Measurements from ENCODE around the gene NFE2L2.
"Not testable (repeated sequence)": the region's sequence is repeated elsewhere in the genome, so short reads cannot be mapped to it uniquely, and the experiment has no call there.

The NFE2L2 gene

DNA sequence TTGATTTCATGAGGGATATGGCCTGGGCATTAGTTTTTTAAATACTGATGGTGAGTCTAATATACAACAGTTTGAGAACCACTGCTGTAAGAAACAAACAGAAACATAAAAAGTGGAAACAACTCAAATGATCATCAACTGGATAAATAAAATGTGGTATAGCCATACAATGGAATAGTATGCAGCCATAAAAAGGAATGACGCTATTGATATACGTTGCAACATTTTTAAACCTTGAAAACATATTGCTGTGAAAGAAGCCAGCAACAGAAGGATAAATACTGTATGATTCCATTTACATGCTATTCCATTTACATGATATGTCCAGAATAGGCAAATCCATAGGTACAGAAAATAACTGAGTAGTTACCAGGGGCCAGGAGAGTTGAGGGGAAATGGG lies 6.5 kb downstream of the NFE2L2 start:
- DNase-seq (ENCODE audit: low read depth in 2 of 2, low spot score in 1 of 2) = no peak

DNA sequence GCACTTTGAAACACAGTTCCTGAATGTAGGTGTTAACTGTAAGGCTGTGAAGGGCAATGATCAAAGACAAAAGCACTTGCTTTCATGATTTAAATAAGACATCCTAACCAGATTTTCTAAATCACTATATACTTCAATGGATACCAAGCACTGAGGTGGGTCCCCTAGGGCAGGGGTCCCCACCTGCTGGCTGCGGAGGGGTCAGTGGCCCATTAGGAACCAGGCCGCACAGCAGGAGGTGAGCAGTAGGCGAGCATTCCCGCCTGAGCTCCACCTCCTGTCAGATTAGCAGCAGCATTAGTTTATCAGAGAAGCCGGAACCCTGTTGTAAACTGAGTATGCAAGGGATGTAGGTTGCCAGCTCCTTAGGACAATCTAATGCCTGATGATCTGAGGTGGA lies 7.1 kb downstream of the NFE2L2 start:
- no peak for DNase-seq (ENCODE audit: low read depth in 2 of 2, low spot score in 1 of 2)

GRCh38 chr2:177256695-177257094 lies 7.8 kb downstream of the NFE2L2 start:
- DNase-seq (ENCODE audit: low read depth in 2 of 2, low spot score in 1 of 2) = no peak

GRCh38 chr2:177256026-177256425 lies 8.5 kb downstream of the NFE2L2 start:
- DNase-seq (ENCODE audit: low read depth in 2 of 2, low spot score in 1 of 2) = no peak

DNA sequence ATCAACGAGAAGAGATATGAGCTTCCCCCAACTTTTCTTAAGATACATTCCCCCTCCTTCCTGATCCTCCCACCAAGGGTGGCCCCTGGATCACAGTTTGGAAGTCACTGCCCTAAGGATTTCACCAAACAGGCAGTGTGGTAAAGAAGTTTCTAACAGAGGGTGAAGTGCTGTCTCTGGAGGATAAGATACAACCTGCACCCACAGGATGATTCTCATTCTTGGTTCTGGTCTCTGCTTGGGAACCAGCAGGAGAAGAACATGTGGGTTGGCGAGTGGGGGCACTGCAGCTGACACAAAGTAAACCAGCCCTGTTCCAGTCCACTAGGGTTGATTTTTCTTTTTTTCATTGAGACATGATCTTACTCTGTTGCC lies 9.3 kb downstream of the NFE2L2 start:
- DNase-seq (ENCODE audit: low read depth in 2 of 2, low spot score in 1 of 2) = no peak

- DNase-seq (ENCODE audit: low read depth in 2 of 2, low spot score in 1 of 2) = no peak
Measured at GRCh38 chr2:177254433-177255226, 9.9 kb downstream of the NFE2L2 start.

- DNase-seq (ENCODE audit: low read depth in 2 of 2, low spot score in 1 of 2) = no peak
Measured at GRCh38 chr2:177253704-177254103, 10.8 kb downstream of the NFE2L2 start.

GRCh38 chr2:177252808-177253531 lies 11.6 kb downstream of the NFE2L2 start:
- no peak for DNase-seq (ENCODE audit: low read depth in 2 of 2, low spot score in 1 of 2)

- DNase-seq (ENCODE audit: low read depth in 2 of 2, low spot score in 1 of 2) = no peak
Measured at GRCh38 chr2:177251165-177251542, 13.4 kb downstream of the NFE2L2 start.

GRCh38 chr2:177250461-177250860 lies 14.1 kb downstream of the NFE2L2 start:
- no peak for DNase-seq (ENCODE audit: low read depth in 2 of 2, low spot score in 1 of 2)

- DNase-seq (ENCODE audit: low read depth in 2 of 2, low spot score in 1 of 2) = no peak
Measured at GRCh38 chr2:177249038-177249437, 15.5 kb downstream of the NFE2L2 start.

DNA sequence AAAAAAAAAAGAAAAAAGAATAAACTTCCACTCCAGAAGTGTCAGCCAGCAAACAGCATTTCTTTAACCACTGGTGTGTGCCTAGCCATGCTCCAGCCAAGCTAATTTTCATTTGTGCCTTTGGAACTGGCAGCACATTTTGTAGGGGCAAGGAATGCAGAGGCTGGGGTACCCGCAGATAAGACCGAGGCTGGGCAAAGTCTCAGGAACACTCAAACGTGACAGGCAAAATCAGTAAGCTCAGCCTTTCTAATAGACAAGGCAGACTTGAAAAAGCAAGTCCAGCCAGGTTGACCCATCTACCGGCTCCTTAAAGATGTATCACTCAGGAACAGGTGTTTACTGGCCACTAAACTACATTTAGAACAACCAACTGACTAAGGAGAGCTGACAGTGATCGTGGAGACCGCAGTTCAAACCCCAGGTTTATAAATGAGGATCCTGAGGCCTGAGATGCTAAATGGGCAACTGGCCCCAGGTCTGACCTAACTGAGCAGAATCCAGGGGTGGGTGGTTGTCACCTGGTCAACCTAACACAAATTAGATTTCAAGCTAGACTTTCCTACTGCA lies 16.7 kb downstream of the NFE2L2 start:
- no peak for DNase-seq (ENCODE audit: low read depth in 2 of 2, low spot score in 1 of 2)

GRCh38 chr2:177246523-177247030 lies 17.9 kb downstream of the NFE2L2 start:
- not testable (repeated sequence) for DNase-seq (ENCODE audit: low read depth in 2 of 2, low spot score in 1 of 2)

DNA sequence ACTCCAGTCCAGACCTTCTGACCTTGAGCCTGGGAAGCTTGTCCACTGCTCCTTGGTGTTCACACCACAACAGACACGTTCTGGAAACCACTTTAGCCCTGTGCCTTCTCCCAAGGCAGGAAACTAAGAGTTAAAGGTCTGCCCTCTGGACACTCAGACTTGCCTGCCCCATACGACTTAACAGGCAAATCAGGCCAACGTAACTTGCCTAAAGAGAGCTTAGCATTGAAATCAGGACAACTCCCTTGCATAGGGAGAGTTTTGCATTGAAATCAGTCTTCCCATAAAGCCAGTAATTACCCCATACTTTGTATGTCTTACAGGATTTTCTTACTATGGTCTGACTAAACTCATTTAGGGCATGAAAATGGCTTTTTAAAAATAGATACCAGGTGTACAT lies 18.5 kb downstream of the NFE2L2 start:
- DNase-seq (ENCODE audit: low read depth in 2 of 2, low spot score in 1 of 2) = no peak

DNA sequence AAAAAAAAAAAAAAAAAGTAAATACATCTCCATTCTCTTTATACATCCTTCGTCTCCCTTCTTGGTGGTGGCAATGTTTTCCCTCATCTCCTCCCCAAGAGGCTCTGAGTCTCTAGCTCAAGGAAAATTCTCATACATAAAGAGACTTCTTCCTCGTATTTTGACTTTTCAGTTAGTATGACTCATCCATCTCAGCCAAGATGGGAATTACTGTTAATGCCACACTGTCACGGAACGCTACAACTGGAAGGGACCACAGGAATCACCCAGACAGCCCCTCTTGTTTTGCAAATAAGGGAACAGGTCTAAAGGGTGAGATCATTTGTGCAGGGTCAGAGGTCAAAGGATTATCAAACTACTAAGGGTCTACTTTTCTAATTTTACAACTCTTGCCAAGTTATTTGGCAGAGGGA lies 19.5 kb downstream of the NFE2L2 start:
- DNase-seq (ENCODE audit: low read depth in 2 of 2, low spot score in 1 of 2) = no peak

- DNase-seq (ENCODE audit: low read depth in 2 of 2, low spot score in 1 of 2) = no peak
Measured at GRCh38 chr2:177244244-177244771, 20.2 kb downstream of the NFE2L2 start.

DNA sequence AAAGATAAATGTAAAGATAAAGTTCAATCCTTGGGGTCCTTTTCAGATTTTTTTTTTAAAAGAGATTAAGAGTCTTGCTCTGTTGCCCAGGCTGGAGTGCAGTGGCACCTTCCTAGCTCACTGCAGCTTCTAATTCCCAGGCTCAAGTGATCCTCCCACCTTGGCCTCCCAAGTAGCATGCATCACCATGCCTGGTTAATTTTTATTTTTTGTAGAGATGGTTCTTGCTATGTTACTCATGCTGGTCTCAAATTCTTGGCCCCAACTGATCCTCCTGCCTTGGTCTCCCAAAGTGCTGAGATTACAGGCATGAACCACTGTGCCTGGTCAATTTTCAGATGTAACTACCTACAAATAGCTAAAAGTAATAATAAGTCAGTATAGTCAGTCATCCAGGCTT lies 21.1 kb downstream of the NFE2L2 start:
- no peak for DNase-seq (ENCODE audit: low read depth in 2 of 2, low spot score in 1 of 2)

GRCh38 chr2:177243073-177243472 lies 21.5 kb downstream of the NFE2L2 start:
- no peak for DNase-seq (ENCODE audit: low read depth in 2 of 2, low spot score in 1 of 2)

DNA sequence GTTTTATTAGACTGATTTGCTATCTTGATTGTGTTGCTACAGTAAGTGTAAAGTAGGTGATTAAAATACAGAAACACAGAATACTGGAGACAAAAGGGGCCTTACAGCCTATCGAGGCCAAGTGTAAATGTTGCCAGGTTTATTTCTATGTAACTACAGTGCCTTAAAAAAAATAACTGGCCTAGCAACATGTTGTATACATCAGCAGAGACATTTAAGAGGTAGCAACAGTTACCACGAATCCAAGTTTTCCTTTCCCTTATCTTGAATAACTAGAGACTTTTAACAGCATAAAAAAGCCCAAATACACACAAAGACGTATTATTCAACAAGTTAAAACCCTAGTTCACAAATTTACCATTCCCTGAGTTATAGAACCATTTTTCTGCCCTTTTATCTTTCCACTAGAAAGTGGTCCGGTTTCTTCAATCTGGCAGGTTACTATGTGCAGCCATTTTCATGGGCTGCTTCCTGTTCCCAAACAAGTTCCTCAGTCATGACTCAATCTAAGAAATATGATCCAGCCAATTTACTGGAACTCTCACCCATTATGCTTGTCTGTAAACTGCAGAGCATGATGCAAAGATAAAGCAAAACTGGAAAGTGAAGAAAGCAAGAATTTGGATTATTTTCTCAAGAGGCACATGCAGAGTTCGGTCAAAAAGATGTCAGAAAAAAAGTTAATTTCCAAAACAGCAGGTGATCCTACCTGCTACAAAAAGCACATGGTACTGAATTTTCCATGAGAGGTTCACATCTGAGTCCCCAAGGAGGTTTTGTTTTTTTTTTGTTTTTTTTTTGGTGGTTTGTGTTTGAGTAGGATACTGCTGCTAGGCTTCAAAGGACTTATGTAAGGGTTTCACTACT lies 22.2 kb downstream of the NFE2L2 start:
- DNase-seq (ENCODE audit: low read depth in 2 of 2, low spot score in 1 of 2) = no peak

DNA sequence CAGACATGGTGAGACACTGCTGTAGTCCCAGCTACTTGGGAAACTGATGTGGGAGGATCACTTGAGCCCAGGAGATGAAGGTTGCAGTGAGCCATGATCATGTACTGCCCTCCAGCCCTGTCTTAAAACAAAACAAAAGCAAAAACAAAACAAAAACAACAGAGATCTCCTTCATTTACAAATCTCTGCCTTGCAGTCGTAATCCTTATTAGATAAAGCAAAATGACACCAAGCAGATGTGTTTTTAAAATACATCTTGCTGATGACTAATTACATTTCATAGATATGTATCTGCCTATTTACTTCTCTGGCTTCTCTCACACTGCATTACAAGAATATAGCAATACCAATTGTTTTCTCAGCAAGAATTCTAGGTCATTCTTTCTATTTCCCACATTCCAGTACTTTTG lies 22.8 kb downstream of the NFE2L2 start:
- DNase-seq (ENCODE audit: low read depth in 2 of 2, low spot score in 1 of 2) = no peak
